Stimulated activated CD4-positive, alpha-beta T cell treated with anti-CD3 and anti-CD28 coated beads, Interleukin-15, amount 100 ng/mL, for 24 hours (primary cell): ENCODE measurements around the gene SCP2.

Source experiments
- DNase-seq: peaks from one replicate; pipeline ENCODE4 v3.0.0-alpha.2; 2020

SCP2 gene

GRCh38 chr1:53046930-53047329, 119.9 kb downstream of the SCP2 start:
- DNase-seq: no peak

- DNase-seq: no peak
Measured at GRCh38 chr1:53047737-53048736, 121.0 kb downstream of the SCP2 start.

GRCh38 chr1:53048960-53049573, 122.0 kb downstream of the SCP2 start:
- DNase-seq: no peak

DNA sequence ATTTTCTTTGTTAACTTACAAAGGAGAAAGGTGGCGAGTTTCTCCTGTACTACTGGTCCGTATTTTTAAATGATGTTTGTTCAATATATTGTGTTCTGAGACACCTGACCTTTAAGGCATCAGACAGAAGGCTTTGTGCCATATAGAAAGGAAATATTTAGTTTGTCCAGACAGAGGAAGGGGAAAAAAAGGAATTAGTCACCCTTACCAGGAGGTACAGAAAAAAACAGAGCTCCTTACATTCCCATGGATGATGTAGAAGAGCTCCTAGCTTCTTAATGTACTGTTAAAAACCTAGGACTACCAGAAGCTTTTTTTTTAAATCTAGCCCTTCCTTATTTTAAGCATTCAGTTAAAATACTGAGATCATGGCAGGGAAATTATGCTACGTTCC, 122.5 kb downstream of the SCP2 start:
- DNase-seq: no peak

GRCh38 chr1:53050310-53050709, 123.2 kb downstream of the SCP2 start:
- no peak for DNase-seq

DNA sequence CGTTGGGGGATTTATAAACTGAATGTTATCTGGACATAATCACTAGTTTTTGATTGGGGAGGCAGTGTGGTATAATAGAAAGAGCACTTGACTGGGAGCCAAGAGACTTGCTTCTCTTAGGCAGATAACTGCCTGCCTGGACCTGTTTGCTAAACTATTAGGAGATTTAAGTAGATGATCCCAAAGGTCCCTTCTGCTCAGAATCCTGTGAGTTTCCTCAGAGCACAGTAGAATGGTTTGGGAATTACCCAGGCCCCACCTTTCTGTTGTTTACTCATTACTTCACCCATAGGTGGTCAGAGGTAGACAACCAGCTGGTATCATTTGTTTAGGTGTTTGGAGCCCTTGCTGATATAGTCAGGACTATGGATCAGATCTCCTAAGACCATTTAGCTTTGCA, 124.6 kb downstream of the SCP2 start:
- DNase-seq: no peak

DNA sequence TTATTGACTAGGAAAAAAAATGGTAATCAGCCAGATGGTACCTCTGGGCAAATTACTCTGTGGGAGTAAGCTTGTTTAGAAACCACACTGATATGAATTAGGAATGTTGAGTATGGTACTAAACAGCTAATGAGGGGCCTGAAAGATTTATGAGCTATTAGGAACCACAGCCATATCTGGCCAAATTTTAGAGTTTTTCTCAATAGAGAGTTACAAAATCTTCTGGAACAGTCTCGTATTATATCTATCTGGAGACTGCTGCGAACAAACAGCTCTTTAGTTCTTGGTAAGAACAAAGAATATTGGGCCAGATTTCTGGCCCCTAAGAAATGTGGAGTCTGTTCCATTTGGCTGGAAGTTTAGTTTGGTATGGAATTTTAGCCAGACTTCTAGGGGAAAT, 130.1 kb downstream of the SCP2 start:
- DNase-seq: no peak

DNA sequence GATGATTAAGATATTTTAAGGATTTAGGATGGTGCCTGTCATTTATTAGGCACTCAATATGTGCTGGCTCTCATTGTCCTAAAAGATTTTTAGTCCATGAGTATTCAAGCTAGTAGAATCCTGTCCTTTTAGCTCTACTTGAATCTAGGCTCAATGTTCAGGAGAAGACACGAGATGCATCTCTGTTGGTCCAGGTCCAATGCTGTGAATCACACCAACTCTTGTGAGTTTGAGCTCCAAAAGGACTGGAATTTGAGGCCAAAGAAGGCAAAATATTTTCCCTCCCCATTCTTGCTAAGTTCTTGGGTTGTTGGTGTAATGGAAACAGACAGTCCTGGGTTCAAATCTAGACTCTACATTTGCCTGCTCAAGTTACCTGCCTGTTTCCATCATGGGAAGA, 133.5 kb downstream of the SCP2 start:
- DNase-seq: no peak

- no peak for DNase-seq
Measured at GRCh38 chr1:53061123-53061858, 134.2 kb downstream of the SCP2 start.

DNA sequence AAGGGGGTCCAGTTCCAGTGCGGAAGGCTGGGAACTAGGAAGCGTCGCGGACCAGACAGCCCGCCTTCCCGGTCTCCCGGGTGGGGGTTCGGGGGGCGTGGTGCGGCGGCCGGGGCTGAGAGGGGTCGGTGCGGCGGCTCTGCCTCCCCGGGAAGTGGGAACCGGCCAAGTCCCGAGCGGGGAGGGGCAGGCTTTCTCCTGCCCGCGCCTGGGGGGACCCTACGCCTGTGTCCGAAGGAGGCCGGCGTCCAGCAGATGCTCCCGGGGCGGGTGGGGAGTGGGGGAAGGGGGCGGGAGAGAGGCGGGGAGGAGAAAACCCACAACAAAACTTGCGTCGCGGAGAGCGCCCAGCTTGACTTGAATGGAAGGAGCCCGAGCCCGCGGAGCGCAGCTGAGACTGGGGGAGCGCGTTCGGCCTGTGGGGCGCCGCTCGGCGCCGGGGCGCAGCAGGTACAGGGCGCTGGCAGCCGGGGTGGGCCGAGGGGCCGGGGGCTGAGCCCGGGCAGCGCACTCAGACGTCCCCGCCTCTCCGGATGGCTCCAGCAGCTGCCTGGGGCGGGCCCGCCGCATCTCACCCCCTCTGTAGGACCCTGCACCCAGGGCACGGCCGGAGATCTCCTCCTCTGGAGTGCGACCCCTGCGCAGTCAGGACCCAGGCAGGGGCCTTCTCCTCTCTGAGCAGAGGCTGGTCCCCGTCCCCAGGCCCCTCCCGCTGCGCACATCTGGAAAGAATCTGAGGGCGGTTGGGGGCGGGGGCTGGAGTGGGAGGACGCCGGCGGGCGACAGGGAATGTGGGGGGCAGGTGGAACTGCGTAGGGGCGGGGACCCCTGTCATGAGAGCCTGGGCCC, 135.0 kb downstream of the SCP2 start, which contains the start of gene PODN:
PODN (plus strand) TSS at position 355 of the 849 bp plus-strand sequence. CDS start 7,643 bp downstream, outside the sequence.
- peak; percentile 29 for DNase-seq

DNA sequence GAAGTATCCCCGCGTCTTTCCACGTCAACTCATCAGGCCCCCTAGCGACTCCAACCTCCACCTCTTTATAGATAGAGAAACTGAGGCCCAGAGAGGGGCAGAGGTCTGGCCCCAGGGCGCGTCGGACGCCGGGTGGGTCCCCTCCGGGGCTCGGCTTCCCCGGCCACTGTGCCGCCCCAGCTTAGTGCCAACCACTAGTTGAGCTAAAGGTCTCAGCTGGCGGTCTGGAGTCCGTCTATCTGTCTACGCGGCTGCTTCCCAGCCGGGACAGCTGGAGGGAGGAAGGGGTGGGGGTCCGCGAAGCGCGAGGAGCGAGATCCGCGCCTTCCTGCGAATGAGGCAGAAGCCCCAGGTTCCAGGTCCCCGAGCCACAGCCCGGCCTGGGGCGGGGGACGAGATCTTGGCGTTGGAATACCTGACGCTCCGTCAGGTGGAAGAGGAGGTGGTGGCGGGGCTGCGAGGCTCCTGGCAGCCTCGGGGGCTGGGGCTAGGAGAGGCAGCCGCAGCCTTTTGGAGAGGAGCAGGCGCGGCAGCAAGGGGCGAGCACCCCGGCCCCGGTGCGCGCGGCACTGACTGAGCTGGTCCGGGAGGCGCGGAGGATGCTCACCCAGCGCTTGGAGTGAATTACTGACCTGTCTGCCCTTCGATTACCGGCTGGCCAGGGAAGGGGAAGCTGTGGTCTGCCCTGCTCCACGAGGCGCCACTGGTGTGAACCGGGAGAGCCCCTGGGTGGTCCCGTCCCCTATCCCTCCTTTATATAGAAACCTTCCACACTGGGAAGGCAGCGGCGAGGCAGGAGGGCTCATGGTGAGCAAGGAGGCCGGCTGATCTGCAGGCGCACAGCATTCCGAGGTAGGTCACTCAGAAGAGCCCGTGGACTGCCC, 135.9 kb downstream of the SCP2 start:
- DNase-seq: peak; percentile 12

DNA sequence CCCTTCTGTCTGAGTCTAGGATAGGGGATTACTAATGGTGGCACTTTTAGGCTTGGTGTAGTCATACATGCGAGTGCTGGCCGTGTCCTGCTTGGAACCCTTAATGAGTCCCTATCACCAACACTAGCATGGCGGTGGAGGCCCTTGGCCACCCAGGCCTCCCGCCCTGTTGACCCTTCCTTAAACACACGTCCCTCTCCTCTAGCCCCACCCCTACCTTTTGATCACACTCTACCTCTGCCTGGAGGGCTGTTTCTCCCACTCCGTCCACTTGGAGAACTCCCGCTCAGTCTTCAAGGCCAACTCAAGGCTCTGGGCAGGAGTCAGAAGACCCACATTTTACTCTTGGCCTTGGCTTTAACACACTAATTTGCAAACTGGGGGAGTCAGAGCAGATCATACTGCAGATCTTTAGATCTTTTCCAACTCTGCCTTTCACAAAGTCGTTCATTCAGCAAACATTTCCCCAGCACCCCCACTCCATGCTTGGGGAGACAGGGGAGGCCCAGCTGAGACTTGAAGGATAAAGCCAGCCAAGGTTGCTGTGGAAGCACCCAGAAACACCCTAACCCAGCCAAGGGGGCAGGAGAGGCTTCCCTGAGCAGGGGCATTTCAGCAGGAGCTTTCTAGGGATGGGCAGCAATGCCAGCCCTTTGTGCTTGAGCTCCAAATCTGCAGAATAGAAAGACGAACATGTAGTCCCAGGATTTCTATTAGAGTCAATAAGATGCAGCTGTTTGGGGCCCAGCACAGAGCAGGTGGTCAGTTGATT, 136.9 kb downstream of the SCP2 start:
- DNase-seq: no peak

DNA sequence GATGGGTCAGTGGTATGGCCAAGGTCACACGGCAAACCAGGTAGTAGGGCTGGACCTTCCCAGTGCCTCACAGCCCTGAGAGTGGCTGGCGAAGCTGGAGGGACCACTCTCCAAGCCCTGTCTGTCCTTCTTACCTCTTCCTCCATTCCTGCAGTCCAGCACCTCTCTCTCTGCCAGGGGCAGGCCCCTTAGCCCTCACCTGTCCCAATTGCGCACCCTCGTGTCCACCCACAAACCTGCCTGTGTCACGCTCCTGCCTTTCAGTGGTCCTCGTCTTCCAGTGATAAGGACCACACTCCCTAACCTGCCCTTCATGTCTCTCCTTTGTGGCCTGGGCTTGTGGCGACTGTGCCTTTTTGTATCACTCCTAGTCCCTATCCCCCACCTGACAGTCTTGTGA, 138.3 kb downstream of the SCP2 start:
- DNase-seq: no peak

GRCh38 chr1:53066488-53066887, 139.4 kb downstream of the SCP2 start:
- DNase-seq: no peak

DNA sequence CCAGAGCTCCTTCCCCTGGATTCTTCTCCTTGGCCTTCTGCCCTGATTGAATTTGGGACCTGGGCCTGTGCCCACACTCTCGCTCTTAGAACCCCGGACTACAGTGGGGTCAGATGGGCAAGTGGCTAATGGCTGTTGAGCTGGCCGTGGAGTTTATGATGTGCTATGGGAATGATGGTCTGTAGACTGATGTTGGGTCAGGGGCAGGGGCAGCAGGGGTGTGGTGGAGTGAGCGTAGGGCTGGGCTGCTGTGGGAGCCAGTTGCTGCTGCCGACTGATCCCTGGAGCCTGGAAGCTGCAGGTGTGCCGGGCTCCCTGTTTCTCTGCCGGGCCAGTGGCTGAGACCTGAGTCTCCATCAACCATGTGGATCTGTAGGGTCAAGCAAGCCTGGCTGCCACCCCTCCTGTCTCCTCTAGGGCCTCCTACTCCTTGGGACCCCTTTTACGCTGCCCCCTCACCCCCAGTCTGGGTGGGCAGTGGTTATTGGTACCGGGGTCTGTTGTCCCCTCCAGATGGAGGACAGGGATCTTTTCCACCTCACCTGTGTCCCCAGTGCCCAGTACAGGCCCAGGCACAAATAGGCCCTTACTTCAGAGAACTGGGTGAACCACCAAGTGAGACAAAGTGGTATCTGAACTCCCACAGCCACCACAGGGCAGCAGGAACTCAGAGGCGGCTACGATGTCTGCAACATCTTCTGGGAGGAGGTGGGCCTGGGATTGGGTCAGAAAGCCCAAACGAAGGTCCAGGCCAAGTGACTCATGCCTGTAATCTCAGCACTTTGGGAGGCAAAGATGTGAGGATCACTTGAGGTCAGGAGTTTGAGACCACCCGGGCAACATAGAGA, 140.0 kb downstream of the SCP2 start:
- no peak for DNase-seq

DNA sequence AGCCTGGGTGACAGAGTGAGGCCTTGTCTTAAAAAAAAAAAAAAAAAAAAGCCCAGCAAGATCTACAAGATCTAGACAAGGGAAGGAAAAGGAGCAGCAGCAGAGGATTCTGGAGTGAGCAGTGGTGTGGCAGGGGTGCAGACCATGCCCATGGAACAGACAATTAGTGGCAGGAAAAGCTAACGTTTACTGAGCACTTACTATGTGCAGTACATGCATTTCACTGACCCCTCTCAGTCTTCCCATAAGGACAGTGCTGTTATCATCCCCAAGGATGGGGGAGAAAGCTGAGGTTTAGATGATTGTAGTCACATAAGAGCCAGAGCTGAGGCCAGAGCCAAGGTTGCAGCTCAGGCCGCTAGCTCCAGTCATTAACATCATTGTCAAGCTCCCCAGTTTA, 140.8 kb downstream of the SCP2 start:
- no peak for DNase-seq

DNA sequence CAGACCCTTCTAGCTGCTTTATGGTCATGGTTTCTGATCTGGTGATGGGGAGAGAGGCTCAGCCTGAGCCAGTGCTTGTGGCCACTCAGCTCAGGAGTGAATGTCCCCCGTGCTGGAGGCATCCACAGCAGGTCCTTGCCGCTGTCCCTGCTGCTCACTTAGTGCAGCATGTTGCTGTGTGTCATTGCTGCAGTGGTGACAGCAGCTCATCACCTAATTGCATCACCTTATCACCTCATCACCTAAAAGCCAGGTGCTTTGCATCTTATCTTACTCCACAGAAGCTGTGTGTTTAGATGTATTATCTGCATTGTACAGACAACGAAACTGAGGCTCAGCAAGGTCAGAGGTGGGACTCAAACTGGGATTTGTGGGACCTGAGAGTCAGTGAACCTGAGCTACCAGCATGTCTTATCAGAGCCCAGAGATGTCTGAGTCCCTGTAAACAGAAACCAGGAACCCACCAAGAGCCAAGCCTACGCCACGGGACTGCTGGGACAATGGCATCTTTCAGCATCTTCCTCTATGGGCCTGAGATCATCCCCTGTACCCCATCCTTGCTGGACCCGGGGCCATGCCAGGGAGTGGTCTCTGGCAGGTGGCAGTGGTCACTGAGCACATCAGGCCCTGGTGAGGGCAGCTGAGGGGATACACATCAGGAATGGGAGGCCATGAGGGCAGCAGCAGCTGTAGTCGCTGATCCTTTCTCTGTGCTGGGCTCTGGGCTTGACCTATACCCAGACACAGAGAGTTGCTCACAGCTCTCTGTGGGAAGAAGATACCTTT, 141.4 kb downstream of the SCP2 start:
- DNase-seq: no peak

- no peak for DNase-seq
Measured at GRCh38 chr1:53069265-53069662, 142.2 kb downstream of the SCP2 start.
